K562 (cell line): Measurements from ENCODE around the gene UBQLNL. TPM values are rescaled to one million over a fixed set of nuclear protein-coding genes. Genes with fewer than 3 reads are reported as not detected.

Experiments used
- EGR1 ChIP-seq: fragments of 450-650 bp; conservative IDR thresholded peaks from 2 replicates; pipeline ENCODE4 v1.6.1; 2017; ENCODE audit warnings: mild to moderate bottlenecking
- FUS ChIP-seq: fragments of 200-400 bp; formaldehyde crosslinking; optimal IDR thresholded peaks from 2 replicates; pipeline ENCODE3; 2017; ENCODE audit warnings: low read depth, low read length
- MAFK ChIP-seq: IDR thresholded peaks from 2 replicates; pipeline ENCODE4 v1.6.1; 2011; ENCODE audit warnings: low read length, improper control_type of control experiment
- RERE ChIP-seq: sonication (generic); formaldehyde crosslinking; IDR thresholded peaks from 2 replicates; pipeline ENCODE4 v1.8.0; 2023; ENCODE audit warnings: missing genetic modification reagents, mild to moderate bottlenecking, borderline replicate concordance
- U2AF2 ChIP-seq: fragments of 200-400 bp; formaldehyde crosslinking; optimal IDR thresholded peaks from 2 replicates; pipeline ENCODE3; 2017; ENCODE audit warnings: low read depth, mild to moderate bottlenecking, low read length
- ZBTB7A ChIP-seq: IDR thresholded peaks from 2 replicates; pipeline ENCODE4 v1.6.1; 2011; ENCODE audit warnings: low read depth, mild to moderate bottlenecking, low read length, moderate library complexity, borderline replicate concordance; ENCODE audit not compliant: control insufficient read depth
- ZNF3 ChIP-seq: fragments of 250-450 bp; sonication (Bioruptor Pico); IDR thresholded peaks from 2 replicates; pipeline ENCODE4 v1.5.0; 2021; ENCODE audit warnings: mild to moderate bottlenecking, moderate library complexity
- polyA plus RNA-seq, 8 experiments: library from polyadenylated mRNA; depleted of rRNA in 4 of 8; stranded (reverse) in 5 of 8; unstranded in 3 of 8; fragments of >200 nt; fragmentation: Nextera tagmentation in 2 of 8; fragmentation: Illumina TruSeq in 1 of 8; extraction: Ambion mirVana in 2 of 8; extraction: Trizol in 1 of 8; gene quantifications; 2 replicates each; pipeline versions ENCODE4 v1.2.1 to v1.2.3, GENCODE V29; 2011 to 2014; ENCODE audit warnings: inconsistent platforms in 1 of 8, missing spikeins in 1 of 8
- total RNA-seq, 7 experiments: library from RNA; depleted of rRNA in 6 of 7; stranded (reverse); fragments of >200 nt in 6 of 7; fragmentation: Illumina TruSeq in 2 of 7; extraction: Trizol in 2 of 7; gene quantifications; 2 replicates each; pipeline versions ENCODE4 v1.2.1 to v1.2.3, GENCODE V29; 2011 to 2021; ENCODE audit warnings: low replicate concordance in 1 of 7

UBQLNL gene
- total and polyA plus RNA-seq, 9 of the 15 experiments (the other 6 are each of a cell fraction or from before 2014, with no cell fraction given) = 0.07 to 0.27 (median 0.14) TPM

GRCh38 chr11:5557751-5558150 lies 41.3 kb upstream of the UBQLNL start (continued):
- TF ChIP-seq RERE (CRISPR knock-in tag) (no peak), ZBTB7A (no peak), FUS (no peak), ZNF3 (no peak), U2AF2 (no peak), EGR1 (no peak), MAFK (no peak)
